ENCODE results near the gene HAPLN3. TPM values are rescaled to one million over a fixed set of nuclear protein-coding genes. Genes with fewer than 3 reads are reported as not detected.

HAPLN3 gene
- total RNA-seq, 1 experiment from 2014 or later: 5.0 TPM

- TF ChIP-seq CTCF (IDR thresholded peaks at IDR 0.05; ENCODE audit: unreplicated experiment): no peak
- POLR2A ChIA-PET: no interaction called here
- Mint-ChIP-seq H3K27ac (ENCODE audit: low read depth, unreplicated experiment) (peak overlapping the region; percentile 12), H3K4me3 (ENCODE audit: unreplicated experiment) (no peak overlapping the region), H3K36me3 (ENCODE audit: insufficient read depth, unreplicated experiment) (no peaks in the 10 kb centered on the region), H3K9me3 (ENCODE audit: unreplicated experiment) (no peaks in the 10 kb centered on the region), H3K4me1 (ENCODE audit: insufficient read depth, unreplicated experiment) (peaks cover 12% of the 10 kb centered on the region), H3K27me3 (ENCODE audit: insufficient read depth, unreplicated experiment) (peaks cover 10% of the 10 kb centered on the region)
- BruUV-seq (replicated peaks): no TSS peak
- intact Hi-C loops (cut with micrococcal nuclease): no loop called here
- DNase-seq (ENCODE audit: unreplicated experiment): peak; percentile 34
- CTCF ChIA-PET: interaction anchor here (0.8 kb wide), 1 partner anchor 10 kb away, joined by 3 read pairs; no protein-coding TSS in a partner anchor
These were observed 29.7 kb downstream of the HAPLN3 start for GRCh38 chr15:88865498-88866099.

- Mint-ChIP-seq H3K27me3 (ENCODE audit: insufficient read depth, unreplicated experiment) (peaks cover 10% of the 10 kb centered on the region), H3K36me3 (ENCODE audit: insufficient read depth, unreplicated experiment) (no peaks in the 10 kb centered on the region), H3K27ac (ENCODE audit: low read depth, unreplicated experiment) (no peak overlapping the region), H3K4me1 (ENCODE audit: insufficient read depth, unreplicated experiment) (peaks cover 12% of the 10 kb centered on the region), H3K4me3 (ENCODE audit: unreplicated experiment) (no peak overlapping the region), H3K9me3 (ENCODE audit: unreplicated experiment) (no peaks in the 10 kb centered on the region)
- CTCF ChIA-PET: interaction anchor here (0.8 kb wide), 1 partner anchor 11 kb away, joined by 3 read pairs; no protein-coding TSS in a partner anchor
- no TSS peak for BruUV-seq (replicated peaks)
- POLR2A ChIA-PET: no interaction called here
- no peak for DNase-seq (ENCODE audit: unreplicated experiment)
- no peak for TF ChIP-seq CTCF (IDR thresholded peaks at IDR 0.05; ENCODE audit: unreplicated experiment)
- intact Hi-C loops (cut with micrococcal nuclease): no loop called here
These were observed 30.4 kb downstream of the HAPLN3 start for GRCh38 chr15:88864861-88865497.

- TF ChIP-seq CTCF (IDR thresholded peaks at IDR 0.05; ENCODE audit: unreplicated experiment): no peak
- no peak for DNase-seq (ENCODE audit: unreplicated experiment)
- no peak overlapping the region for H3K4me3 Mint-ChIP-seq (ENCODE audit: unreplicated experiment)
- no TSS peak for BruUV-seq (replicated peaks)
- no peaks in the 10 kb centered on the region for H3K9me3 Mint-ChIP-seq (ENCODE audit: unreplicated experiment)
- intact Hi-C loops (cut with micrococcal nuclease): no loop called here
- CTCF ChIA-PET: interaction anchor here (0.6 kb wide), 1 partner anchor 784 kb away, joined by 3 read pairs; no protein-coding TSS in a partner anchor
- H3K27ac Mint-ChIP-seq (ENCODE audit: low read depth, unreplicated experiment): no peak overlapping the region
- no peaks in the 10 kb centered on the region for H3K36me3 Mint-ChIP-seq (ENCODE audit: insufficient read depth, unreplicated experiment)
- POLR2A ChIA-PET: interaction anchor here (1.4 kb wide), 1 partner anchor 161 kb away, joined by 3 read pairs; no protein-coding TSS in a partner anchor
- peaks cover 12% of the 10 kb centered on the region for H3K4me1 Mint-ChIP-seq (ENCODE audit: insufficient read depth, unreplicated experiment)
- H3K27me3 Mint-ChIP-seq (ENCODE audit: insufficient read depth, unreplicated experiment): peaks cover 10% of the 10 kb centered on the region
These were observed 31.9 kb downstream of the HAPLN3 start for GRCh38 chr15:88863412-88863811.

GRCh38 chr15:88860212-88860611 lies 35.1 kb downstream of the HAPLN3 start:
- CTCF ChIA-PET: no interaction called here
- no TSS peak for BruUV-seq (replicated peaks)
- DNase-seq (ENCODE audit: unreplicated experiment): no peak
- peaks cover 2% of the 10 kb centered on the region for H3K4me1 Mint-ChIP-seq (ENCODE audit: insufficient read depth, unreplicated experiment)
- peaks cover 14% of the 10 kb centered on the region for H3K27me3 Mint-ChIP-seq (ENCODE audit: insufficient read depth, unreplicated experiment)
- H3K9me3 Mint-ChIP-seq (ENCODE audit: unreplicated experiment): no peaks in the 10 kb centered on the region
- no peak for TF ChIP-seq CTCF (IDR thresholded peaks at IDR 0.05; ENCODE audit: unreplicated experiment)
- H3K27ac Mint-ChIP-seq (ENCODE audit: low read depth, unreplicated experiment): no peak overlapping the region
- H3K36me3 Mint-ChIP-seq (ENCODE audit: insufficient read depth, unreplicated experiment): no peaks in the 10 kb centered on the region
- no peak overlapping the region for H3K4me3 Mint-ChIP-seq (ENCODE audit: unreplicated experiment)
- intact Hi-C loops (cut with micrococcal nuclease): no loop called here
- POLR2A ChIA-PET: no interaction called here

Data from MCF 10A (cell line).